GM18498 (cell line): ENCODE measurements around the gene PITPNC1.
"Not testable (repeated sequence)": the region's sequence is repeated elsewhere in the genome, so short reads cannot be mapped to it uniquely, and the experiment has no call there.

ENCODE experiments used
- ATAC-seq: cut with Tn5 transposase; IDR thresholded peaks from one replicate; pipeline ENCODE4 v1.9.1; 2021; ENCODE audit warnings: mild to moderate bottlenecking, moderate library complexity; ENCODE audit not compliant: unreplicated experiment

PITPNC1 gene

GRCh38 chr17:67393809-67394397, 16.8 kb downstream of the PITPNC1 start:
- no peak for ATAC-seq

- no peak for ATAC-seq
These were observed 22.6 kb downstream of the PITPNC1 start for GRCh38 chr17:67399676-67400075.

GRCh38 chr17:67400193-67400592, 23.1 kb downstream of the PITPNC1 start:
- ATAC-seq, result no peak

GRCh38 chr17:67401106-67401505, 24.0 kb downstream of the PITPNC1 start:
- ATAC-seq, result no peak

GRCh38 chr17:67401598-67402504, 24.8 kb downstream of the PITPNC1 start:
- no peak for ATAC-seq

GRCh38 chr17:67403065-67403464, 26.0 kb downstream of the PITPNC1 start:
- no peak for ATAC-seq

GRCh38 chr17:67403483-67403882, 26.4 kb downstream of the PITPNC1 start:
- ATAC-seq, result no peak

- ATAC-seq, result not testable (repeated sequence)
These were observed 31.4 kb downstream of the PITPNC1 start for GRCh38 chr17:67408455-67408830.

- ATAC-seq, result no peak
These were observed 34.3 kb downstream of the PITPNC1 start for GRCh38 chr17:67411397-67411796.

- ATAC-seq, result no peak
These were observed 35.0 kb downstream of the PITPNC1 start for GRCh38 chr17:67412032-67412431.

GRCh38 chr17:67412941-67413340, 35.9 kb downstream of the PITPNC1 start:
- no peak for ATAC-seq

GRCh38 chr17:67413388-67413787, 36.3 kb downstream of the PITPNC1 start:
- ATAC-seq, result no peak

GRCh38 chr17:67414130-67414529, 37.0 kb downstream of the PITPNC1 start:
- no peak for ATAC-seq

GRCh38 chr17:67414559-67414958, 37.5 kb downstream of the PITPNC1 start:
- no peak for ATAC-seq

GRCh38 chr17:67415291-67415690, 38.2 kb downstream of the PITPNC1 start:
- no peak for ATAC-seq

- ATAC-seq, result no peak
These were observed 40.4 kb downstream of the PITPNC1 start for GRCh38 chr17:67417507-67417906.

- ATAC-seq, result no peak
These were observed 43.9 kb downstream of the PITPNC1 start for GRCh38 chr17:67420994-67421393.

GRCh38 chr17:67421869-67422273, 44.8 kb downstream of the PITPNC1 start:
- no peak for ATAC-seq

- ATAC-seq, result not testable (repeated sequence)
These were observed 45.2 kb downstream of the PITPNC1 start for GRCh38 chr17:67422296-67422695.

- ATAC-seq, result no peak
These were observed 45.8 kb downstream of the PITPNC1 start for GRCh38 chr17:67422897-67423296.

GRCh38 chr17:67425571-67426160, 48.6 kb downstream of the PITPNC1 start:
- ATAC-seq, result no peak

GRCh38 chr17:67427424-67427823, 50.3 kb downstream of the PITPNC1 start:
- no peak for ATAC-seq
